Ovary (tissue), 9 donors: ENCODE results near the gene SH3RF3. TPM values are rescaled to one million over a fixed set of nuclear protein-coding genes. Genes with fewer than 3 reads are reported as not detected.

ENCODE experiments used
- DNase-seq, 5 donors: peaks; one replicate each; pipeline ENCODE4 v3.0.0-alpha.2; 2019 to 2020
- H3K27ac ChIP-seq, 2 donors: fragments of 200-600 bp; one replicate each; pipeline versions ENCODE4 v1.5.1 to v1.8.0; 2019 to 2022
- H3K27me3 ChIP-seq: fragments of 200-600 bp; one replicate; pipeline ENCODE4 v1.8.0; 2022
- H3K36me3 ChIP-seq: fragments of 200-600 bp; sonication (generic); one replicate; pipeline ENCODE4 v1.5.1; 2019
- H3K4me1 ChIP-seq: one replicate; pipeline ENCODE4 v1.8.1; 2013; ENCODE audit warnings: mild to moderate bottlenecking, moderate library complexity; ENCODE audit not compliant: insufficient read depth
- H3K4me3 ChIP-seq: fragments of 200-600 bp; sonication (generic); one replicate; pipeline ENCODE4 v1.5.1; 2017
- H3K9me3 ChIP-seq, 2 donors: fragments of 200-600 bp in 1 of 2; sonication (generic) in 1 of 2; one replicate each; pipeline versions ENCODE4 v1.5.1 to v1.8.1; 2013 to 2019; ENCODE audit warnings: mild to moderate bottlenecking in 1 of 2, moderate library complexity in 1 of 2
- EP300 ChIP-seq: sonication (generic); formaldehyde crosslinking; IDR thresholded peaks from one replicate; pipeline ENCODE4 v1.6.1; 2017; ENCODE audit warnings: antibody characterized with exemption
- POLR2A ChIP-seq: fragments of 450-650 bp; IDR thresholded peaks from one replicate; pipeline ENCODE4 v1.6.1; 2017; ENCODE audit warnings: antibody characterized with exemption, mild to moderate bottlenecking, moderate library complexity
- WGBS, 3 donors: extraction: QIAGEN DNeasy Blood & Tissue Kit in 1 of 3; methylation state at CpG; one replicate each; pipeline versions ENCODE4 v1.1.5 to v1.1.7; 2013 to 2017; 5-methylcytosine and 5-hydroxymethylcytosine counted together
- intact Hi-C, 4 donors: fragments of 100-400 bp; cut with DNase I; formaldehyde crosslinking; loops; one replicate each; pipeline versions ENCODE4 v1.11.0 to v1.15.1; 2022 to 2023
- polyA plus RNA-seq, 2 donors: library from polyadenylated mRNA; stranded (reverse); fragments of 200-250 nt in 1 of 2; fragments of 350-450 nt in 1 of 2; fragmentation: Illumina TruSeq in 1 of 2; extraction: RNeasy Lipid Tissue Mini Kit (QIAGEN cat#74804) in 1 of 2; gene quantifications; one replicate each; pipeline ENCODE4 v1.2.3, GENCODE V29; 2013 to 2014
- total RNA-seq, 7 donors: library from RNA; depleted of rRNA in 2 of 7; stranded (reverse); fragments of >200 nt in 2 of 7; fragmentation: NEBNext Ultra II Directional in 3 of 7; extraction: Animal tissue kit (Norgen Biotek cat#: 25700) in 3 of 7; gene quantifications; one replicate each; pipeline versions ENCODE4 v1.1.0 to v1.2.4, GENCODE V29; 2016 to 2023
- TF ChIP-seq, protein P1 (sequence below), 3 donors: fragments of 450-650 bp in 2 of 3; fragments of 200-600 bp in 1 of 3; IDR thresholded peaks; one replicate each; pipeline versions ENCODE4 v1.5.1 to v1.8.0; 2016 to 2022; ENCODE audit warnings: antibody characterized with exemption in 3 of 3, mild to moderate bottlenecking in 1 of 3
- donor health status: DM: no; HTN: no; CAD: no; lungs with moderate emphysema.
- donor health status: DM: no; HTN: no; CAD: no.
- donor health status: Bipolar disorder and iron deficiency.
- donor health status: DM: yes; HTN: yes; CAD: no.
- donor health status: DM: no; HTN: no; CAD: no.
- donor health status: DM: yes; HTN: yes; CAD: no.

SH3RF3 gene
- total and polyA plus RNA-seq, 9 donors: 2.7 to 10.1 (median 4.5) TPM

DNA sequence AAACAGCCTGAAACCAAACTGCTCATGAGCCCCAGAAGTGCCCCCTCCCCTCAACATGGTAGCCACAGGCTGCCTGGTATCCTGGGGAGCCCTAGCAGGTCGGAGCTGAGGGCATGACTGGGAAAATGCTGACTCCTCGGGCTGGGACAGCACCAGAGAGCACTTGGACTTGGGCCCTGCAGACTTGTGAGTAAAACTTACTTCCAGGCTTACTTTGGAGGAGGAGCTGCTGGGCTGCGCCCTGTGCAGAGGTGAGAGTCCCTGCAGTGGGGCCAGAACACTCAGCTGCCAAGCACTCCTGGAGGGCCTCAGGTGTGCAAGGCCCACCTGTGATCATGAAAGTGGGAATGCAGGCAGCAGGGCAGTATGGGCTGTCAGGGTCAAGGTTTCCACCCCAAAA, 365.3 kb downstream of the SH3RF3 start:
- Histone ChIP-seq H3K27ac (no peak overlapping the region), H3K9me3 (no peaks in the 10 kb centered on the region), H3K4me3 (no peak overlapping the region), H3K4me1 (peaks cover 3% of the 10 kb centered on the region), H3K27me3 (no peaks in the 10 kb centered on the region), H3K36me3 (no peaks in the 10 kb centered on the region)
- intact Hi-C loops: no loop called here
- TF ChIP-seq EP300 (no peak), POLR2A (no peak)
- TF ChIP-seq, protein P1, sequence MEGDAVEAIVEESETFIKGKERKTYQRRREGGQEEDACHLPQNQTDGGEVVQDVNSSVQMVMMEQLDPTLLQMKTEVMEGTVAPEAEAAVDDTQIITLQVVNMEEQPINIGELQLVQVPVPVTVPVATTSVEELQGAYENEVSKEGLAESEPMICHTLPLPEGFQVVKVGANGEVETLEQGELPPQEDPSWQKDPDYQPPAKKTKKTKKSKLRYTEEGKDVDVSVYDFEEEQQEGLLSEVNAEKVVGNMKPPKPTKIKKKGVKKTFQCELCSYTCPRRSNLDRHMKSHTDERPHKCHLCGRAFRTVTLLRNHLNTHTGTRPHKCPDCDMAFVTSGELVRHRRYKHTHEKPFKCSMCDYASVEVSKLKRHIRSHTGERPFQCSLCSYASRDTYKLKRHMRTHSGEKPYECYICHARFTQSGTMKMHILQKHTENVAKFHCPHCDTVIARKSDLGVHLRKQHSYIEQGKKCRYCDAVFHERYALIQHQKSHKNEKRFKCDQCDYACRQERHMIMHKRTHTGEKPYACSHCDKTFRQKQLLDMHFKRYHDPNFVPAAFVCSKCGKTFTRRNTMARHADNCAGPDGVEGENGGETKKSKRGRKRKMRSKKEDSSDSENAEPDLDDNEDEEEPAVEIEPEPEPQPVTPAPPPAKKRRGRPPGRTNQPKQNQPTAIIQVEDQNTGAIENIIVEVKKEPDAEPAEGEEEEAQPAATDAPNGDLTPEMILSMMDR (IDR thresholded peaks at IDR 0.05): no peak
- DNase-seq: no peak
- WGBS, 3 donors: 86 to 95% (median 87%) methylated on average over 3 of the region's 3 CpGs

DNA sequence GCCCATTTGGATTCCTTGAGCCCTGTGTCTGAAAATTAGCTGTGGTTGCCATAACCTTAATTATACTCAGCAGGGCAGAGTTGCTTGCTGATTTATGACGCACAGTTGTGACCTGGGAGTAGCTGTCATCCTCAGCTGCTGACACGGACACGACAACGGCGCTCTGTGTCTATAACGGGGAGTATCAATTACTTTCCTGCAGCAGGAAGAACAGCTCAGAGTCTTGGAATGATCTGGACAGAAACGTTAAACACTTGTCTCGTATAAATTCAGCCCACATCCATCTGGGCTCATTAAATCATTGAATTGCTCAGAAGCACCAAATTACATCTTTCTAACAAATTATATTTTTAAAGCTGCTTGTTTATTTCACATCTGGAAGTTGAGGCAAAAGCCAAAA, 368.5 kb downstream of the SH3RF3 start:
- no peak for DNase-seq
- Histone ChIP-seq H3K4me3 (no peak overlapping the region), H3K27me3 (no peaks in the 10 kb centered on the region), H3K27ac (no peak overlapping the region), H3K4me1 (peaks cover 3% of the 10 kb centered on the region), H3K36me3 (no peaks in the 10 kb centered on the region), H3K9me3 (no peaks in the 10 kb centered on the region)
- TF ChIP-seq POLR2A (no peak), EP300 (no peak)
- TF ChIP-seq, protein P1 (IDR thresholded peaks at IDR 0.05): no peak
- intact Hi-C loops: no loop called here
- 39 to 51% (median 51%) methylated on average over 8 of the region's 8 CpGs for WGBS, 3 donors

DNA sequence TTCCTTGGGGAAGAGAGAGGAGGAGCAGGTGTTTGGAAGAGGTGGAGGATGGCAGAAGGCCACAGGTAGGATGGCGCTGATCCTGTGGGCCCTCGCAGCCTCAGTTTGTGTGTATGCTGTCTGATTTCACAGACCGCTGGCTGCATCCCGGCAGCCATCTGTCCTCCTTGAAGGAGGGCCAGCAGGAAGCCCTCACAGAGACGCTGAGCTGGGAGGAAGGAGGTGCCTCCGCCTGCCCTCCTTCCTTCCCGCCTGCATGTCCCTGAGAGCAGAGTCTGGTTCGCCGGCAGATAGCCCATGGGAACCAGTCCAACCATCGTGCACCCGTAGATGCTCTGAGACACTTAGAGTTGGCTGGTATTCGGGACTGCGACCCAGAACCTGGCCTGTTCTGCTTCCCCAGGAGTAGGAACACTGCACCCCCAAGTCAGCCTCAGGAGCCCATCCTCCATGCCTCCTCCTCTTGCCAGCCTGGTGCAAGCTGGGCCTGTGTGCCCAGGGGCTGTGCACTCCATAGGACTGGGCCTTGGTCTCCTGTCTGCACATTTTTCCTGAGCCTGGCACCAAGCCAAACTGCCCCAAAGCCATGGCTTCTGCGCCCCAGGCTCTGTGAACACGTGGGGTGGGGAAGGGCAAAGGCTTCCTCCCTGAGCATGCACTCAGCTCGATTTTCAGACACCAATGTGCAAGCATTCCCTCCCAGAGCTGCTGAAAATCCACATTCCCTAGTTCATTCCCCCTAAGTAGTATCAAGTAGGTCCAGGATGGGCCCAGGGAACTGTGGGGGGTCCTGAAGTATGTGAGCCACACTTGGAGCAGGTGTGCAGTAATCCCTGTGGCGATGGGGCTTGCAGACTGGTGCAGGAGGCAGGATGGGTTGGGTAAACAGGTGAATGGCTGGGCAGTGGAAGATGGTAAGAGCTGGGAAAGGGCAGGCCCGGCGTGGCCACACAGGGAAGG, 369.2 kb downstream of the SH3RF3 start:
- TF ChIP-seq EP300 (no peak), POLR2A (no peak)
- TF ChIP-seq, protein P1 (IDR thresholded peaks at IDR 0.05): no peak
- H3K27ac ChIP-seq: no peak overlapping the region
- H3K27me3 ChIP-seq: no peaks in the 10 kb centered on the region
- H3K9me3 ChIP-seq: no peaks in the 10 kb centered on the region
- no peak for DNase-seq
- H3K4me1 ChIP-seq: peaks cover 3% of the 10 kb centered on the region
- no peaks in the 10 kb centered on the region for H3K36me3 ChIP-seq
- H3K4me3 ChIP-seq: no peak overlapping the region
- intact Hi-C loops: no loop called here
- 33 to 48% (median 47%) methylated on average over 19 of the region's 19 CpGs for WGBS, 3 donors

DNA sequence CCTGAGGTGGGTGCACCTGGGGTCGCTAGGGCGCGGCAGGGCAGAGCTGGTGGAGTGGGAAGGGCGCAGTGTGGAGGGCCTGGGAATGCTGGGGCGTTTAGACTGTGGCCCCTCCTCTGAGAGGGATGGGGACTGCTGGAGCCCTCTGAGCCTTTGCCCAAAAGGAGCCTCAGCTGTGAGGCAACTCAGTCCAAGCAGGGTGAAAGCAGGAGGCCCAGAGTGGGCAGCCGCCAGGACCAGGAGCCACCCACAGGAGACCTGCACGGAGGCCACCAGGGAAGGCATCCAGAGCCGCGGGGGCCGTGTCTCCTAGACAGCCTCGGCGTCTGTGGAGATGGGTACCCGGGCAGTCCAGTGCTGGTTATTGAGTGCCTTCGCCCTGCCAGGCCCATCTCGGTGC, 369.9 kb downstream of the SH3RF3 start:
- H3K36me3 ChIP-seq: no peaks in the 10 kb centered on the region
- WGBS, 3 donors: 89 to 92% (median 91%) methylated on average over 15 of the region's 15 CpGs
- no peak for DNase-seq
- intact Hi-C loops: no loop called here
- peaks cover 3% of the 10 kb centered on the region for H3K4me1 ChIP-seq
- H3K9me3 ChIP-seq: no peaks in the 10 kb centered on the region
- TF ChIP-seq, protein P1 (IDR thresholded peaks at IDR 0.05): no peak
- no peak for TF ChIP-seq POLR2A
- no peak for TF ChIP-seq EP300
- H3K27ac ChIP-seq: no peak overlapping the region
- H3K4me3 ChIP-seq: no peak overlapping the region
- no peaks in the 10 kb centered on the region for H3K27me3 ChIP-seq
